Central memory CD8-positive, alpha-beta T cell (primary cell): ENCODE measurements around the gene HBS1L.

Experiments used
- ATAC-seq: fragments of 150-1000 bp; cut with Tn5 transposase; replicated peaks from 2 replicates; pipeline ENCODE4 v1.10.0; 2022; ENCODE audit warnings: mild to moderate bottlenecking, moderate FRiP score, moderate number of reproducible peaks; ENCODE audit not compliant: poor library complexity, severe bottlenecking; ENCODE audit errors: extremely low read depth
- DNase-seq, 2 donors: peaks; one replicate each; pipeline ENCODE4 v3.0.0; 2021; ENCODE audit warnings: low spot score in 2 of 2
- H3K27ac Mint-ChIP-seq: one replicate; pipeline ENCODE4 v1.8.0; 2022; ENCODE audit warnings: low read depth, mild to moderate bottlenecking, moderate library complexity, mixed read lengths
- H3K27me3 Mint-ChIP-seq: one replicate; pipeline ENCODE4 v1.8.0; 2022; ENCODE audit warnings: mixed read lengths
- H3K36me3 Mint-ChIP-seq: one replicate; pipeline ENCODE4 v1.8.0; 2022; ENCODE audit warnings: mild to moderate bottlenecking, moderate library complexity, mixed read lengths; ENCODE audit not compliant: insufficient read depth
- H3K4me1 Mint-ChIP-seq: one replicate; pipeline ENCODE4 v1.8.0; 2022; ENCODE audit warnings: mixed read lengths
- H3K4me3 Mint-ChIP-seq: one replicate; pipeline ENCODE4 v1.8.0; 2022; ENCODE audit warnings: mild to moderate bottlenecking, moderate library complexity, mixed read lengths
- H3K9me3 Mint-ChIP-seq: one replicate; pipeline ENCODE4 v1.8.0; 2022; ENCODE audit warnings: mixed read lengths

The HBS1L gene

DNA sequence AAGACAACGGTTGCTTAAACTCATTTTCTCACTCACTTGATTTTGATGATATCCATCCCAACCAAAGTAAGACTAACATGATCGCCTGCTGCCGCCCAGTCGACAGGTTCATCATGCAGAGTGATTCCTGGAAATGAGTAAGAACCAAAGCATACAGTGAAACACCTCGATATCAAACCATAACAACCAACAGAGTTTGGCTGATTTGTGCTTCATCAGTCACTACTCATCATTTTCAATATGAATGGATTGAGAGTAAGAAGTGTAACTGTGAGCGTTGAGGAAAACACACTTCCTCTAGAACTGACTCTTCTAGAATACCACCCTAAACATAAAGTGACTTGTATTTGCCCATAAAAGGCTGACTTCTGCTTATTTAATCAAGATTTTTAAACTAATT lies 75.5 kb downstream of the HBS1L start:
- Mint-ChIP-seq H3K4me1 (peaks cover 13% of the 10 kb centered on the region), H3K27me3 (no peaks in the 10 kb centered on the region), H3K9me3 (no peaks in the 10 kb centered on the region), H3K4me3 (no peak overlapping the region), H3K27ac (no peak overlapping the region), H3K36me3 (peaks cover 21% of the 10 kb centered on the region)
- DNase-seq (no peak), ATAC-seq (no peak)

DNA sequence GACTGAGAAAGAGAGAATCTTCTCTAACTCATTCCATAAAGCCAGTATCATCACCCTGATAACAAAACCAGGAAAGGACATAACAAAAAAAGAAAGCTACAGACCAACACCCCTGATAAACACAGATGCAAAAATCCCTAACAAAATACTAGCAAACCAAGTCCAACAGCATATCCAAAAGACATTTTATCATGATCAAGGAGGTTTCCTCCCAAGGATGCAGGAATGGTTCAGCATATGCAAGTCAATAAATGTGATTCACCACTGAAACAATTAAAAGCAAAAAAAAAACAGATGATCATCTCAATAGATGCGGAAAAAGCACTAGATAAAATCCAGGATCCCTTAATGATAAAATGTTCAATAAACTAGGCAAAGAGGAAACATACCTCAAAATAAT lies 80.3 kb downstream of the HBS1L start:
- Mint-ChIP-seq H3K4me1 (no peaks in the 10 kb centered on the region), H3K36me3 (peaks cover 25% of the 10 kb centered on the region), H3K4me3 (no peak overlapping the region), H3K9me3 (no peaks in the 10 kb centered on the region), H3K27me3 (no peaks in the 10 kb centered on the region), H3K27ac (no peak overlapping the region)
- DNase-seq (no peak), ATAC-seq (no peak)

DNA sequence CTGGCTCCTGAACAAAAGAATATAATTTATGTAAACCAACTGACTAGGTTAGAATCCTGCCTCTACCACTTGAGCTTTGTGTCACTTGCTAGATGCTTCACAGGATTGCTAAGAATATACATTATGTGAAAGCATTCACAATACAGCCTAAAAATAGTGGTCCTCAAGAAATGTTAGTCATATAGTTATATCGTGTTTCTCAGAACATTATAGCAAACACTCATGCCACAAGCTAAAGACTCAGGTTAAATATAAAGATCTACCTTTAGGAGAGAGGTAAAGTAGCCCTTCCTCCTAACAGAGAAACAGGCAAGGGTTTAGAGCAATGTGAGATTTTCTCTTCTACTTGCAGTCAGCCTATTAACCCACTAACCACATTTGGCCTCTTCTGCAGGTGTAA lies 86.9 kb downstream of the HBS1L start:
- ATAC-seq, result no peak
- no peaks in the 10 kb centered on the region for H3K27me3 Mint-ChIP-seq
- peaks cover 22% of the 10 kb centered on the region for H3K36me3 Mint-ChIP-seq
- H3K9me3 Mint-ChIP-seq, result no peaks in the 10 kb centered on the region
- H3K4me1 Mint-ChIP-seq, result no peaks in the 10 kb centered on the region
- H3K27ac Mint-ChIP-seq, result peak overlapping the region; percentile 59
- no peak overlapping the region for H3K4me3 Mint-ChIP-seq
- no peak for DNase-seq

DNA sequence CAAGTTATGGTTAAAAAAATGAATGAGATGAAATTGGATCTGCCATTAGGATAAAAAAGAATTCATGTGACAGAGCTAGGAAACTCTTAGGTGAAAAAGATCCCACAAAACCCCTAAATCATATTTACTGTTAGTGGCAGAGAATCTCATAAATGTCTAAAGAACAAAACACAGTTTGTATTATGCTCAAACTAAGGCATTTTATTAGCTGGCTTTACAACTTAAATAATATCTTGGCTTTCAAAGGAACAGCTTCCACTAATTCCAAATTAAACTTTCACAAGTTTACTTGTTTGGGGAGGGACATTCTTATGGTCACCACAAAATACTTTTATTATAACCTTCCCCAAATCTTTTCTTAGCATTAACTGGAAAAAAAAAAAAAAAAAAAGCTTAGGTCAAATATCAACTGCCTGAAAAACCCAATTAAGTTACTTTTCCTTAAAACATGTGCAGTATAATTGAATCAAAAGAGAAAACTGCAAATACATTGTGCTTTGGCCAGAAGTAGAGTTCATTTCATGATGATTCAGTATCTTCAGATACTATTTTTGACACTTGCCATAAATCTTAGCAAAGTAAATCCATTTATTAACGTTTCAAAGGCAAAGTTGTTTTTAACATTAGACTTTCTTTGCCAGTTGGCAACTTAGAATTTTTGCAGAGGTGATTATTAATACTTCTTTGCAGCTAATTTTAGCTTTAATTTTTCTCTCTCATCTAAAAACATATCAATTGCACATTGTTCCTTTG lies 90.0 kb downstream of the HBS1L start:
- H3K4me3 Mint-ChIP-seq, result no peak overlapping the region
- H3K4me1 Mint-ChIP-seq, result no peaks in the 10 kb centered on the region
- H3K27me3 Mint-ChIP-seq, result no peaks in the 10 kb centered on the region
- no peaks in the 10 kb centered on the region for H3K9me3 Mint-ChIP-seq
- H3K36me3 Mint-ChIP-seq, result peaks cover 24% of the 10 kb centered on the region
- DNase-seq (no peak), ATAC-seq (no peak)
- no peak overlapping the region for H3K27ac Mint-ChIP-seq

DNA sequence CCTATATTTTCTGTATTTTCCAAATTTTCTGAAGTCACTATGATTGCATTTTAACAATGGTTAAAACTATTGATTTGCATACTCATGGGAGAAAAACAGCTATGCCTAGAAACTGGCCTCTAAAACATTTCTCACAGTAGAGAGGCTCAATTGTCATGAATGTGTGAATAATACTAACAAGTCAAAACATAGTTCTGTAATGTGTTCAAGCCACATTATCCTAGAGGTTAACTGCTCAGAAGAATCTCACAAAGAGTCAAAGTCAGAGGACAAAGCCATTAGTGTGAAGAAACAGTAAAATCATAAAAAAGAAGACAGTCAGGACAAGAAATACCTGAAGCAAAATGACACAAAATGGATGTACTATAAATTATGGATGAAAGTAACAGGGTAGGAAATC lies 92.2 kb downstream of the HBS1L start:
- Mint-ChIP-seq H3K36me3 (peaks cover 22% of the 10 kb centered on the region), H3K27me3 (no peaks in the 10 kb centered on the region), H3K9me3 (no peaks in the 10 kb centered on the region), H3K4me3 (no peak overlapping the region), H3K4me1 (no peaks in the 10 kb centered on the region), H3K27ac (no peak overlapping the region)
- DNase-seq, result no peak
- no peak for ATAC-seq

DNA sequence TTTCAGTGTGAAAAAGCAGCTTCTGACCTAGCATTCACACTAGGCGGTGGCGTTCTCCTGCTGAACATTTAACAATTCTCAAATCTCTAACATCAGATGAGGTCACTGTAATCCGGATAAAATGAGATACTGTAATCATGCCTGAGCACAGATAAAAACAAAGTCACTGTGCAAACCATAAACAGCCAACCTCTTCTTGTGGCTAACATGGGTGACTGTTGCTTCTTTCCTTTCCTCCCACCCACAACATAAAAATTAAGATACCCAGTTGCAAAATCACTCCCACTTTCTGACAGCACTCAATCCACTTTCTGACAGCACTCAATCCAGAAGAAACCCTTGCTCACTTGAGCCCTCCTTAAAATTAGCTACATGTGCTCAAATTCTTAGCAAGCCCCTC lies 93.3 kb downstream of the HBS1L start:
- no peak overlapping the region for H3K27ac Mint-ChIP-seq
- DNase-seq (no peak), ATAC-seq (no peak)
- H3K27me3 Mint-ChIP-seq, result no peaks in the 10 kb centered on the region
- peaks cover 20% of the 10 kb centered on the region for H3K36me3 Mint-ChIP-seq
- no peak overlapping the region for H3K4me3 Mint-ChIP-seq
- no peaks in the 10 kb centered on the region for H3K9me3 Mint-ChIP-seq
- H3K4me1 Mint-ChIP-seq, result no peaks in the 10 kb centered on the region

DNA sequence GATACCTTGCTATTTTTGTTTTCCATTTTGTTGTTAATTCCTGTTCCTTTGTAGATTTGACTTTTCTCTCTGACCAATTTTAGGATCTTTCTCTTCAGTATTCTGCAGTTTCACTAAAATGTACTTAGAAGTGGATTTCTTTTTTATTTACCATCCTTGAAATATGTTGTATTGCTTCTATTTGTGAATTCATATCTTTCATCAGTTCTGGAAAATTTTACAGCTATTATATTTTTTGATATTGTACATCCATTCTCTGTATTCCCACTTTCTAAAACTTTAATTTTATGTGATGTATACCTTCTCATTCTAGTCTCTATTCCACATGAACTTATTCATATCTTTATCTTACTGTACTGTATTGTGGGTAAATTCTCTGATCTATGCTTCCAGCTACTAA lies 95.0 kb downstream of the HBS1L start:
- Mint-ChIP-seq H3K36me3 (peaks cover 12% of the 10 kb centered on the region), H3K4me3 (no peak overlapping the region), H3K9me3 (no peaks in the 10 kb centered on the region), H3K27me3 (no peaks in the 10 kb centered on the region), H3K27ac (no peak overlapping the region), H3K4me1 (no peaks in the 10 kb centered on the region)
- ATAC-seq, result no peak
- no peak for DNase-seq

DNA sequence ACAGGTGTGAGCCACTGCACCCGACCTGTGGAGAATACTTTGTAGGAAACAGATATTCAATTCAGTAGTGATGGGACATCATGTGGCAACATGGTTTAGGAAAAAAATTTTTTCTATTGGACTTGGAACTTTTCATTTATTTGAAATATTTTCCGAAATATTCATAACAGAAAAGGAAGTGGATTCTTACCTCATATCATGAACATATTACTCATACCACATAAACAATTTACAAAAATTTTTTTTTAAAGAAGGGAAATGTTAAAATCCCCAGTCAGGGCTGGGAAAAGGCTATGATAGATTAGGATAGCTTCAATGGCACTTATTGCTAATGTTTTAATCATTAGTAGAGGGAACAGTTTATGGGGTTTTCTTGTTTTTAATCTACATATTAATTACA lies 97.9 kb downstream of the HBS1L start:
- no peaks in the 10 kb centered on the region for H3K4me1 Mint-ChIP-seq
- no peak for DNase-seq
- ATAC-seq, result no peak
- no peak overlapping the region for H3K4me3 Mint-ChIP-seq
- H3K9me3 Mint-ChIP-seq, result no peaks in the 10 kb centered on the region
- peaks cover 6% of the 10 kb centered on the region for H3K36me3 Mint-ChIP-seq
- H3K27me3 Mint-ChIP-seq, result no peaks in the 10 kb centered on the region
- no peak overlapping the region for H3K27ac Mint-ChIP-seq

DNA sequence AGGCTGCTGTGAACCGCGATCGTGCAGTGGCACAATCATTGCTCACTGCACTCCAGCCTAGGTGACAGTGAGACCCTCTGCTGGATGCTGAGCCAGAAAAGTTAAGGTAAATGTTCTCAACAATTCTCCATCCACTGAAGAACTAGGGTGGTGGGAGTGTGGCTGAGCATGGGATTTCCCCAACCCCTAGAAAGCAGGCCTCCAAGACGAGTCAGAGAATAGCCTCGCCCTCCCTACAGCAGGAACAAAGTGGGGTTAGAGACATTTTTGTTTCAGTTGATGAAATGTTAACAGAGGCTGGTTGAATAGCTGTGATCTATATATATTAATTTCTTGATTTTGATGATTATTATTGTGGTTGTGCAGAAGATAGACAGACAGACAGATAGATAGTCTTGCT lies 98.6 kb downstream of the HBS1L start:
- Mint-ChIP-seq H3K4me1 (no peaks in the 10 kb centered on the region), H3K9me3 (no peaks in the 10 kb centered on the region), H3K27ac (no peak overlapping the region), H3K27me3 (no peaks in the 10 kb centered on the region), H3K4me3 (no peak overlapping the region), H3K36me3 (peaks cover 3% of the 10 kb centered on the region)
- ATAC-seq, result no peak
- DNase-seq, result no peak

DNA sequence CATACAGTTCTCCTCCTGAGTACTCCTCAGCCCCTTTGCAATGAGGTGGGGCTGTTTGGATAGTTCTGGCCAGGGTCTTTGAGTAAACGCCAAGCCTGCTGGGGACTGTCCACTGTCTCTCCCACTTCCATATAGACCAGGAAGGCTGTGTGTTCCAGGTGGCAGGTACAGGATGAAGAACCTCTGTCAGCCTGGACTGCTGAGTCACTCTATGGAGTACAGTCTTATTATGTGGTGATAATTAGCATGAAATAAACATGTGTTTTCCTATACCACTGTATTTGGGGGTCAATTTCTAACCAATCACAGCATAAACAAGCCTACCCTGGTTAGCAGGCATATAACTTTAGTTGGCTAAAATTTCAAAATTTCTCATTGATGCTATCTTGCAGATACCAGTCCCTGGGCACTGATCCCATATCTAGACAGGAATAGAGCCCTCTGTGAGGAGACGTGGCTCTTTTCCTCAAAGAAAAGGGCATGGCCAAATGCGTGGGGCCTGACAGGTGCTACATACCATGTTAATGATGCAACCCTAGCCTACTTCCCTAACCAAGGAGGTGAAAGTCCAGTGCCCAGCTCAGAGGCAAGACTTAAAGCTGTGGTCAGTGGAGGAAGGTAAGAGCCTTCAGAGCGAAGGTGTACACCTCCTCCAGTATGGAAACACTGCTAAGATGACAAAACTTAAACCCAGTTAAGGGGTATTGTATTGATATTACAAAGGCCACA lies 100.2 kb downstream of the HBS1L start:
- no peaks in the 10 kb centered on the region for H3K27me3 Mint-ChIP-seq
- H3K36me3 Mint-ChIP-seq, result peaks cover 2% of the 10 kb centered on the region
- H3K27ac Mint-ChIP-seq, result no peak overlapping the region
- no peak overlapping the region for H3K4me3 Mint-ChIP-seq
- H3K9me3 Mint-ChIP-seq, result no peaks in the 10 kb centered on the region
- no peaks in the 10 kb centered on the region for H3K4me1 Mint-ChIP-seq
- ATAC-seq (no peak), DNase-seq (no peak)

DNA sequence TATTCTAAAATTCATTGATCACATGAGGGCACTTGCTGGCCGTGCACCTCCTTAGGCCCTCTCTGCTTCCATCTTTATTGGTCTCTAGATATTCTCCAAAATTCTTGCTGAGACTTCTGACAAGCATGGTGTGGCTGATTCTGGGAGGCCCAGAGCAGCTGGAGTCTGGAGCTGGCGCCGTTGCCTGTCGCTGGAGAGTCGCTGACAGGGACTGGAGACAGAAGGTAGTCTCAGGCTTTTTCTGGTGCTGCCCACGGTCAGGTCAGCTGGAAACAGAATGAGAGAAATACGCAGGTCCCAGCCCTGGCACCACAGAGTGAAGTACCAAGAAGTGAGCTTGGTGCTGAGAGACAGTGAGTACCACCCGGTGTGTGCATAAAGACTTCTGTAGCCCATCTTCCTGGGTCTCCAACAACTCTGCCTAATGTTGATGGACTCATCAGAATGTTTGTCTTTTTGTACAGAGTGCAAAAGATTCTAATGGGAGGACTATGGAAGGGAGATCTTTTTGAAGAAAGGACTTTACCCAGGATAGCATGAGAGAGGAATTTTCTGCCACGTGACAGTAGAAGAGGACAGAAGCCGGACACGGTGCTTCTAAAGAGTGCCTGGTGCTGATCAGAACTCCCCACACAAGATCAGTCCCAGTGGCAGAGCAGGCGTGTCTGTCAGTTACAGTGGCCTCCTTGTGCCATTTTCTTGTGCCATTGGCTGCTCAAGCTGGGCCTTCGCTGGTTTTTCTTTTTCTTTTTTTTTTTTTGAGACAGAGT lies 102.9 kb downstream of the HBS1L start:
- Mint-ChIP-seq H3K4me3 (no peak overlapping the region), H3K27ac (no peak overlapping the region), H3K27me3 (no peaks in the 10 kb centered on the region), H3K9me3 (no peaks in the 10 kb centered on the region), H3K36me3 (peaks cover 2% of the 10 kb centered on the region), H3K4me1 (no peaks in the 10 kb centered on the region)
- DNase-seq (no peak), ATAC-seq (no peak)

DNA sequence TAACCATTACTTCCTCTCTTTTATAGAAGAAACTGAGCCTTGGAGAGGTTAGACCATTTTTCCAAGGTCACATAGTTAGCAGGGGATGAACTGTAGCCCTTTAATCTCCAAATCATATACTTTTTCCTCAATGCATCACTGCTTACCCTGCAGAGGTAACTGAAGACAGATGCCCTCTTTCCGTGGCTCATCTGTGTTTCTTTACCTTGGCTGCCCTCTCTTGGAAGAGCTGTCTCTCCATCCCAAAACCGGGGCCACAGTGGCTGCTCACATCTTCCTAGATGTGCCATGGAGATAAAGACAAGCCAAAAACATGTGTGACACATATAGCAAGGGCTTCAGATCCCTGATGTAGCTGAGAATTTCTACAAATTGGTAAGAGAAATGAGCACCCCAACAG lies 104.1 kb downstream of the HBS1L start:
- H3K4me1 Mint-ChIP-seq, result no peaks in the 10 kb centered on the region
- peaks cover 2% of the 10 kb centered on the region for H3K36me3 Mint-ChIP-seq
- ATAC-seq, result no peak
- no peak overlapping the region for H3K4me3 Mint-ChIP-seq
- H3K27me3 Mint-ChIP-seq, result no peaks in the 10 kb centered on the region
- no peaks in the 10 kb centered on the region for H3K9me3 Mint-ChIP-seq
- no peak for DNase-seq
- no peak overlapping the region for H3K27ac Mint-ChIP-seq

DNA sequence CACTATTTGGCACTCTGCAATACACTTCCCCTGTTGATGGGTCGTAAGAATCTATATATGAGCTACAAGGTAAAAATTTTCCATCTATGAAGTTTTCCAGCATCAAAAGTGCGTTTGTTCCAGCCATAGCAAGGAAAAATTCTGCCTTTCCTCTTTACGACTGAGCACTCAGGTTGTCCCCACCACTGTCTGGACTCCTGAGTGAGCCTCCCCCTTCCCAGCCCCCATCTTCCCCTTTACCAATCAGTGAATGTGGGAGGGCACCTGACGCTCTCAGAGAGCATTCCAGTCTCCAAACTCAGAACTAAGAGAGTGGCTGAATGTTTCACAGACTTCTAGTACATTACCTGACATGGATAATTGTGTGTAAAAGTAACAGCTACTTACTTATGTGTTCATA lies 104.7 kb downstream of the HBS1L start, which contains the start of gene ALDH8A1:
TSS of gene ALDH8A1 (minus strand) at position 175 of the 400 bp plus-strand sequence. CDS start at position 127, 48 bp downstream.
- Mint-ChIP-seq H3K27ac (no peak within 1 kb of the TSS), H3K4me3 (no peak within 1 kb of the TSS), H3K27me3 (no peaks in the 10 kb centered on the region), H3K4me1 (no peaks in the 10 kb centered on the region), H3K9me3 (no peaks in the 10 kb centered on the region), H3K36me3 (peaks cover 2% of the 10 kb centered on the region)
- DNase-seq (no peak), ATAC-seq (no peak)
